Left renal pelvis (tissue), 4 donors: ENCODE results near the gene TMX4. TPM values are rescaled to one million over a fixed set of nuclear protein-coding genes. Genes with fewer than 3 reads are reported as not detected.

Experiments used
- DNase-seq, 4 donors: peaks; one replicate each; pipeline ENCODE4 v3.0.0-alpha.2; 2013; ENCODE audit warnings: low read depth in 4 of 4, low spot score in 3 of 4
- polyA plus RNA-seq, 4 donors: library from polyadenylated mRNA; unstranded; fragments of 120-200 nt; gene quantifications; one replicate each; pipeline ENCODE4 v1.2.1, GENCODE V29; 2013; ENCODE audit not compliant: insufficient read length in 4 of 4

Gene TMX4
- polyA plus RNA-seq, 4 donors, result 46.5 to 104 (median 69.7) TPM

DNA sequence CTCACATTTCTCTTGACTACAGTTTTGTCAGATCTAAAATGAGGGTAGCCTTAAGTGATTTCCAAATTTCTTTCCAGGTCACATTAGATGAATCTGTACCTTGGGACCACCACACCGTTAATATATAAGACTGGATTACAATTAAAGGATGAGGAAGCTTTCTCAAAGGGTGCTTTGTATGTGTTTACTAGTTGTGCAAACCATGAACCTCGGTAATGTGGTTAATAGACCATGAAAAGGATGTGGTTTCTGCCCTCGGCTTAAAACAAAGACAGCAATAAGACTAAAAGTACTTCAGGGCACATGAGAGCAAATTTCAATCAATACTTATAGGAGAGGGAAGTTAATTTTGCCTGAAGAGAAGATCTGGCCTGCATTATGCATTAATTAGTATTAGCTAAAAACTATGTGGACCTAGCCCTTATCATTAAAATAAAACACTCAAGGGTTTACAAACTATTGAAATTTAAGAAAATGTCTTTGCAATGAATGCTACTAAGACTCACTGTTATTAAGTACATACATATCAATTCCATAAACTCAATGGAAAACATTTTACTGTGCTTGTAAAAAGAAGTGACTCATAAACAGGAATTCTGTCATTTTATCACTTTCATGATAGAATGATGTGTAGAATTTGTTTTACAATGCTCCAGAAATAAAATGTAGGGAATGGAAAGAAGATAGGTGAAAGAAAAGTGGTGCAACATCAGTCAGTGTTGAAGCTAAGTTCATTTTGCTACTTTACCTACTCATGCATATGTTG is 936 bp upstream of the TMX4 start:
- DNase-seq, result no peak

DNA sequence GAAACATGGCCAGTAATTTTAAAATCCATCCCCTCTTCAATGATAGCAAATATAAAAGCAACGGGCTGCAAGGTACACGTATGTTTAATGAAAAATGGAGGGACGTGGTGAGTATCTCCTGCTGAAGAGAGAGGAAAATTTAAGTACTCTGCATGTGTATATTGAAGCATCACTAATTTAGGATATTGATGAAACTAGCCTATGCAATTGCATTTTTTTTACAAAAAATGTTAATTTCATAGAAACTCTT is 362 bp upstream of the TMX4 start:
- DNase-seq, result no peak

- peak; percentile 54 to 70 (median 61) for DNase-seq
Measured at GRCh38 chr20:8018958-8019245, 659 bp downstream of the TMX4 start.

- DNase-seq, result no peak
Measured at GRCh38 chr20:8012724-8013123, 6.8 kb downstream of the TMX4 start.

- no peak for DNase-seq
Measured at GRCh38 chr20:8008733-8009132, 10.8 kb downstream of the TMX4 start.

DNA sequence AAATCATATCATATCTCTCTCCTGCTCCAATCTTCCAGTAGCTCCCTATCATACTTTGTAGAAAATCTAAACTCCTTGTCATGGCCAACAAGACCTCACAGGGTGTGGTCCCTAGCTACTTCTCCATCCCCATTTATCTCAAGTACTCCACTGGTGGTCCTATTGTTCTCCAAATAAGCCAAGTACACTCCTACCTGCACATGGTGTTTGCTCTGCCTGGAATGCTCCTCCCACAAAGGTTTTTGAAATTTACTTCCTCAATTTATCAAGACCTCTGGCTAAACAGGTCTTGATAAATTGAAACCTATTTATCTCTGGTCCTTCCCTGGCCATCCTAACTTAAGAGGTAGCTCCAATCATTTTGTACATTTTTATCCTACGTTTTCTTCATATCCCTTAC is 12.1 kb downstream of the TMX4 start:
- DNase-seq, result no peak

- no peak for DNase-seq
Measured at GRCh38 chr20:8005575-8006366, 13.8 kb downstream of the TMX4 start.

DNA sequence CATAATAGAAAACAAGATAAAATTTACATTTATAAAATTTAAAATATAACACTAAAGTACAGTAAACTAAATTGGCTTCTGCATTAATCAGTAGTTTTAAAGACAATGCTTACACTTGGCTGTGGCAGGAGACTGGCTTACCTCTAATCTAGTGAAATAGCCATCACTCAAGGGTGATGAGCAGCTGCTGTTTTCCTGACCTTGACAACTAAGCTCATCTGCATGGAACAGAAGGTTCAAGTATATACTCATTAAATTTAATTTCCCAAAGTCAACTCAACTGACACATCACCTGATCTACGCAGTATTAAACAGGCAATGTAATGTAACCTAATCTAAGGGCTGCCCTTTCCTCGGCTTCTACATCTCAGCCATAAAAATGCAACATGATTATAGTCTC is 14.5 kb downstream of the TMX4 start:
- DNase-seq, result no peak

GRCh38 chr20:8002056-8002455 is 17.5 kb downstream of the TMX4 start:
- DNase-seq, result no peak

- no peak for DNase-seq
Measured at GRCh38 chr20:8000796-8001195, 18.8 kb downstream of the TMX4 start.

DNA sequence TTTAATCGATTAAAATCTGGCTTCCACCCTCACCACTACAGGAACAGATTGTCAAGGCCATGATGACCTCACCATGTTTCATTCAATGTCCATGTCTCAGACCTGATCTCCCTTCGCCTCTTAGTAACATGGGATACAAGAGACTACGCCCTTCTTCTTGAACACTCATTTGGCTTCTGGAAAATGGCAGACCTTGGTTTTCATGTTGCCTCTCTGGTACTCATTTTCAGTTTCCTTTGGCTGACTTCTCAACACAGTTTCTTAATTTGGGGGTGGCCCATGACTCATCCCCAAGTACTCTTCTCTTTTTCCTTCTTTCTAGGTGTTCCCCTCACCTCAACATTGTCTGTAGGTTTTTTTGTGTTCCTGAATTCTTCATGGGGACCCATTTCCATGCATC is 22.7 kb downstream of the TMX4 start:
- no peak for DNase-seq

- no peak for DNase-seq
Measured at GRCh38 chr20:7994809-7995208, 24.8 kb downstream of the TMX4 start.

GRCh38 chr20:7993703-7994102 is 25.9 kb downstream of the TMX4 start:
- DNase-seq, result no peak

GRCh38 chr20:7993238-7993637 is 26.3 kb downstream of the TMX4 start:
- DNase-seq, result no peak

DNA sequence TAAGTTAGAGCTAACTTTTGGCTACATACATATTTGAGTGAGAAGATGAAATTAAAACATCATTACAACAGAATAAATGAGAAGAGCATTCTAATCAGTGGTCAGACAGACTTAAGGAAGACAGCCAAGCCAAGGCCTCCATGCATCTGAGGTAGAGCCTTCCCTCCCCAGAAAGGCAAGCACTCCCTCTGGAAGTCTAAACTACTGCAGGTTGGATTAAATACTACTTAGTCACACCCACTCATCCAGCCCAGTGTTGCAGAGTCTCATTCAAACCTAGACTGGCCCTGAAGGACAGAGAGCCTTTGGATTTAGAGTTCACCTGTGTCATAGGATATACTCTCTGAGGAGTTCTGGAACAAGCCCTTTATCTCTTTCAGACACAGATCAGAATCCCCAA is 29.2 kb downstream of the TMX4 start:
- no peak for DNase-seq

DNA sequence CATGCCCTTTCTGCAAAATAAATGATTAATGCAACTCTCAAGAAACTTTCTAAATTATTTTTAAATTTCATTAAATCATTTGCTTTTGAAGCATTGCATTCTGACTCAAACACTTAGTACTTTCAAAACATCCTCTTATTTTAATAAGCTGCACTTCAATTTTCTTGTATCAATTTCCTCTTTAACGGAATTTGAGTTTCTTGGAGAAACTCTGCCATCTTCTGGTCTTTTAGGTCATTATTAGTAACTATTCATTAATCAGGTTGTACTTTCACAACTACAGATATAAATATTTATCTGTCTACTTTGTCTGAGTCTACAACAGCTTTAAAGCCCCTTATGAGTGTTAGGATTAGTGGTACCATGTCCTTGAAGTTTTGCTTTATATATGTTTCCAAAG is 30.2 kb downstream of the TMX4 start:
- DNase-seq, result no peak

GRCh38 chr20:7985916-7986315 is 33.6 kb downstream of the TMX4 start:
- no peak for DNase-seq

- DNase-seq, result no peak
Measured at GRCh38 chr20:7984192-7984591, 35.4 kb downstream of the TMX4 start.

DNA sequence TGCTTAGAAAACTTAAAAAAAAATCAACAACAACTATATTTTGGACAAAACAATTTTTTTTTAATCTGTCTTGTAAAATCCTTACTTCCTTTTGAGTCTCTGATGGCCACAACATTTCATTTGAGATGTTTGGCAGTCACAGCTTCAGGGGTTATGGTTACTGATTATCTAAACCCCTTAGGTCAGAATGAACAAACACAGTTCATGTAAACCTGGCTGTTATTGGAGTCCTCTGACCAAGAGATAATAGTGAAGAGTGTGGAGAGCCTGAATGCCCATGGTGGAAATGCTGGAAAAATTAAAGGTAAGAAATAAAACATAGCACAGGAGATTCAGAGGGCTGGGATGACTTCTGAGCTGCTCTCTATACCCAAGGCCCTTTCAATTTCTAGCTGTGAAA is 38.2 kb downstream of the TMX4 start:
- DNase-seq, result no peak

- DNase-seq, result peak in 1 of 4 donors; percentile 8
Measured at GRCh38 chr20:7980332-7981046, 39.1 kb downstream of the TMX4 start.

- DNase-seq, result no peak
Measured at GRCh38 chr20:7977709-7978108, 41.9 kb downstream of the TMX4 start.

- no peak for DNase-seq
Measured at GRCh38 chr20:7975851-7976414, 43.6 kb downstream of the TMX4 start.
